WTC11 (cell line): ENCODE measurements around the gene FGFBP2. TPM values are rescaled to one million over a fixed set of nuclear protein-coding genes. Genes with fewer than 3 reads are reported as not detected.
A peak's percentile ranks its signal among the peaks of the same experiment; 100 is the strongest.

Source experiments
- ATAC-seq: fragments of 200-7000 bp; cut with Tn5 transposase; 2 replicates; pipeline ENCODE4 v1.10.0; 2021; ENCODE audit warnings: mild to moderate bottlenecking, moderate library complexity
- CTCF ChIA-PET: fragments of 300-600 bp; sonication (Branson Sonifier 250); formaldehyde crosslinking; loops from one replicate; lab custom pipeline; 2021; ENCODE audit warnings: antibody characterized with exemption; lab: Charles Lee
- POLR2A ChIA-PET: fragments of 350-600 bp; sonication (Branson Sonifier 250); formaldehyde crosslinking; loops from one replicate; lab custom pipeline; 2021; ENCODE audit warnings: antibody characterized with exemption; lab: Charles Lee
- DNase-seq: peaks from one replicate; pipeline ENCODE4 v3.0.0; 2021; ENCODE audit warnings: low spot score
- H3K27ac Mint-ChIP-seq: 2 replicates; pipeline ENCODE4 v1.8.0; 2021; ENCODE audit warnings: mixed read lengths
- H3K27me3 Mint-ChIP-seq: 2 replicates; pipeline ENCODE4 v1.8.0; 2021; ENCODE audit warnings: low read depth, mild to moderate bottlenecking, moderate library complexity, mixed read lengths
- H3K36me3 Mint-ChIP-seq: 2 replicates; pipeline ENCODE4 v1.8.0; 2021; ENCODE audit warnings: mixed read lengths
- H3K4me1 Mint-ChIP-seq: 2 replicates; pipeline ENCODE4 v1.8.0; 2022; ENCODE audit warnings: mixed read lengths
- H3K4me3 Mint-ChIP-seq: 2 replicates; pipeline ENCODE4 v1.8.0; 2021; ENCODE audit warnings: mild to moderate bottlenecking, moderate library complexity, mixed read lengths
- H3K9me3 Mint-ChIP-seq: 2 replicates; pipeline ENCODE4 v1.8.0; 2021; ENCODE audit warnings: mixed read lengths
- ATF1 ChIP-seq: sonication (generic); formaldehyde crosslinking; IDR thresholded peaks from 2 replicates; pipeline ENCODE4 v1.8.1; 2023; ENCODE audit warnings: mild to moderate bottlenecking, moderate library complexity, missing genetic modification reagents
- CREB1 ChIP-seq: sonication (generic); formaldehyde crosslinking; IDR thresholded peaks from 2 replicates; pipeline ENCODE4 v1.8.0; 2023; ENCODE audit warnings: mild to moderate bottlenecking, missing genetic modification reagents
- EMX1 ChIP-seq: fragments of 250-450 bp; sonication (Bioruptor Pico); IDR thresholded peaks from 2 replicates; pipeline ENCODE4 v1.8.0; 2021; ENCODE audit warnings: mild to moderate bottlenecking
- FOXK1 ChIP-seq: sonication (generic); formaldehyde crosslinking; IDR thresholded peaks from 2 replicates; pipeline ENCODE4 v1.8.0; 2022; ENCODE audit warnings: mild to moderate bottlenecking, moderate library complexity, missing genetic modification reagents
- FOXP4 ChIP-seq: sonication (generic); formaldehyde crosslinking; IDR thresholded peaks from 2 replicates; pipeline ENCODE4 v1.8.0; 2022; ENCODE audit warnings: mild to moderate bottlenecking, missing genetic modification reagents
- GABPB1 ChIP-seq: sonication (generic); formaldehyde crosslinking; IDR thresholded peaks from 2 replicates; pipeline ENCODE4 v1.8.1; 2023; ENCODE audit warnings: mild to moderate bottlenecking, missing genetic modification reagents
- GRHL2 ChIP-seq: fragments of 250-450 bp; sonication (Bioruptor Pico); IDR thresholded peaks from 2 replicates; pipeline ENCODE4 v1.8.0; 2022; ENCODE audit warnings: mild to moderate bottlenecking, moderate library complexity; ENCODE audit not compliant: insufficient replicate concordance, severe bottlenecking
- GTF2I ChIP-seq: fragments of 250-450 bp; sonication (Bioruptor Pico); conservative IDR thresholded peaks from 2 replicates; pipeline ENCODE4 v1.4.0; 2021; ENCODE audit warnings: mild to moderate bottlenecking
- HMGXB4 ChIP-seq: sonication (generic); formaldehyde crosslinking; IDR thresholded peaks from 2 replicates; pipeline ENCODE4 v1.8.1; 2023; ENCODE audit warnings: mild to moderate bottlenecking, moderate library complexity, missing genetic modification reagents
- JAZF1 ChIP-seq: fragments of 250-450 bp; sonication (Bioruptor Pico); IDR thresholded peaks from 2 replicates; pipeline ENCODE4 v1.9.0; 2021; ENCODE audit warnings: moderate library complexity, mild to moderate bottlenecking, inconsistent platforms
- MAX ChIP-seq: sonication (generic); formaldehyde crosslinking; IDR thresholded peaks from 2 replicates; pipeline ENCODE4 v1.8.0; 2022; ENCODE audit warnings: mild to moderate bottlenecking, missing genetic modification reagents
- MLX ChIP-seq: sonication (generic); formaldehyde crosslinking; IDR thresholded peaks from 2 replicates; pipeline ENCODE4 v1.8.1; 2023; ENCODE audit warnings: mild to moderate bottlenecking, missing genetic modification reagents, moderate library complexity
- NR2C2 ChIP-seq: sonication (generic); formaldehyde crosslinking; IDR thresholded peaks from 2 replicates; pipeline ENCODE4 v1.8.0; 2022; ENCODE audit warnings: mild to moderate bottlenecking, missing genetic modification reagents
- NR3C1 ChIP-seq: sonication (generic); formaldehyde crosslinking; conservative IDR thresholded peaks from 2 replicates; pipeline ENCODE4 v1.8.1; 2023; ENCODE audit warnings: low read depth, mild to moderate bottlenecking, missing genetic modification reagents
- PRRX2 ChIP-seq: fragments of 250-450 bp; sonication (Bioruptor Pico); IDR thresholded peaks from 2 replicates; pipeline ENCODE4 v1.8.0; 2021; ENCODE audit warnings: mild to moderate bottlenecking
- SOX15 ChIP-seq: fragments of 250-450 bp; sonication (Bioruptor Pico); IDR thresholded peaks from 2 replicates; pipeline ENCODE4 v1.9.0; 2021; ENCODE audit warnings: mild to moderate bottlenecking
- SP1 ChIP-seq: sonication (generic); formaldehyde crosslinking; conservative IDR thresholded peaks from 2 replicates; pipeline ENCODE4 v1.8.1; 2022; ENCODE audit warnings: missing genetic modification reagents
- TCF7 ChIP-seq: sonication (generic); formaldehyde crosslinking; IDR thresholded peaks from 2 replicates; pipeline ENCODE4 v1.8.0; 2022; ENCODE audit warnings: mild to moderate bottlenecking, low read depth, missing genetic modification reagents, moderate library complexity
- TEAD4 ChIP-seq: sonication (generic); formaldehyde crosslinking; IDR thresholded peaks from 2 replicates; pipeline ENCODE4 v1.8.0; 2022; ENCODE audit warnings: mild to moderate bottlenecking, missing genetic modification reagents
- TP53 ChIP-seq: sonication (generic); formaldehyde crosslinking; IDR thresholded peaks from 2 replicates; pipeline ENCODE4 v1.8.1; 2023; ENCODE audit warnings: mild to moderate bottlenecking, missing genetic modification reagents
- ZBTB21 ChIP-seq: sonication (generic); formaldehyde crosslinking; IDR thresholded peaks from 2 replicates; pipeline ENCODE4 v1.8.1; 2023; ENCODE audit warnings: mild to moderate bottlenecking, missing genetic modification reagents, borderline replicate concordance
- ZNF121 ChIP-seq: sonication (generic); formaldehyde crosslinking; IDR thresholded peaks from 2 replicates; pipeline ENCODE4 v1.8.0; 2023; ENCODE audit warnings: missing genetic modification reagents
- ZNF317 ChIP-seq: sonication (generic); formaldehyde crosslinking; IDR thresholded peaks from 2 replicates; pipeline ENCODE4 v1.8.1; 2023; ENCODE audit warnings: low read depth, mild to moderate bottlenecking, moderate library complexity, missing genetic modification reagents, borderline replicate concordance
- ZNF416 ChIP-seq: fragments of 250-450 bp; sonication (Bioruptor Pico); IDR thresholded peaks from 2 replicates; pipeline ENCODE4 v1.9.0; 2021; ENCODE audit warnings: mild to moderate bottlenecking, inconsistent platforms
- ZNF423 ChIP-seq: fragments of 250-450 bp; sonication (Bioruptor Pico); IDR thresholded peaks from 2 replicates; pipeline ENCODE4 v2.1.2; 2022; ENCODE audit warnings: mild to moderate bottlenecking, moderate library complexity
- ZSCAN18 ChIP-seq: fragments of 250-450 bp; sonication (Bioruptor Pico); IDR thresholded peaks from 2 replicates; pipeline ENCODE4 v2.1.2; 2022; ENCODE audit warnings: mild to moderate bottlenecking, moderate library complexity
- total RNA-seq: library from RNA; stranded (reverse); gene quantifications from 3 replicates; pipeline ENCODE4 v1.2.3, GENCODE V29; 2021

Gene FGFBP2
- total RNA-seq, 1 experiment from 2014 or later: 0.24 TPM

GRCh38 chr4:16009153-16009552 lies 46.2 kb upstream of the FGFBP2 start (continued):
- TF ChIP-seq SOX15: no peak
- no peak for TF ChIP-seq TEAD4 (CRISPR knock-in tag)
- TF ChIP-seq PRRX2 (CRISPR knock-in tag): no peak
- no peak for TF ChIP-seq MLX (CRISPR knock-in tag)
- no peak for TF ChIP-seq NR2C2 (CRISPR knock-in tag)
- no peak for TF ChIP-seq ZBTB21
- no peak for TF ChIP-seq GABPB1
- TF ChIP-seq FOXK1 (CRISPR knock-in tag): no peak
- TF ChIP-seq GTF2I (CRISPR knock-in tag): no peak
- TF ChIP-seq, all 79 proteins: peak for 0

GRCh38 chr4:16007471-16008095 lies 44.6 kb upstream of the FGFBP2 start:
- no peak for ATAC-seq
- CTCF ChIA-PET: interaction anchor here (0.8 kb wide), 1 partner anchor 202 kb away, joined by 3 read pairs; no protein-coding TSS in a partner anchor
- TF ChIP-seq ZNF423 (CRISPR knock-in tag) (no peak), ATF1 (no peak), MLX (CRISPR knock-in tag) (no peak), TP53 (CRISPR knock-in tag) (no peak), GRHL2 (CRISPR knock-in tag) (no peak), ZNF416 (CRISPR knock-in tag) (no peak), CREB1 (CRISPR knock-in tag) (no peak), ZSCAN18 (CRISPR knock-in tag) (no peak), TCF7 (CRISPR knock-in tag) (no peak), JAZF1 (CRISPR knock-in tag) (no peak), GABPB1 (no peak), MAX (CRISPR knock-in tag) (no peak), SP1 (CRISPR knock-in tag) (no peak), NR3C1 (CRISPR knock-in tag) (no peak), FOXP4 (CRISPR knock-in tag) (no peak), HMGXB4 (no peak), EMX1 (CRISPR knock-in tag) (no peak), ZNF317 (no peak), ZNF121 (CRISPR knock-in tag) (no peak)
- TF ChIP-seq, all 79 proteins: peak for 0
- Mint-ChIP-seq H3K4me1 (peaks cover 5% of the 10 kb centered on the region), H3K27ac (0 out of 2 replicates have a peak overlapping the region, but pooled peaks have one; percentile 36), H3K4me3 (no peak overlapping the region), H3K9me3 (no peaks in the 10 kb centered on the region), H3K27me3 (no peaks in the 10 kb centered on the region), H3K36me3 (peaks cover 47% of the 10 kb centered on the region)
- no peak for DNase-seq
- POLR2A ChIA-PET: no interaction called here
